GM12891 (cell line): ENCODE measurements around the gene GCK.

Experiments used
- PAX5 ChIP-seq: IDR thresholded peaks from 2 replicates; pipeline ENCODE4 v1.6.1; 2011; ENCODE audit warnings: low read length, moderate library complexity, mild to moderate bottlenecking; ENCODE audit not compliant: insufficient read depth, severe bottlenecking
- POLR2A ChIP-seq: IDR thresholded peaks from 2 replicates; pipeline ENCODE4 v1.6.1; 2011; ENCODE audit warnings: low read depth, low read length, control low read depth
- POLR2AphosphoS5 ChIP-seq: IDR thresholded peaks from 2 replicates; pipeline ENCODE4 v1.6.1; 2011; ENCODE audit warnings: low read depth, low read length, control low read depth
- POU2F2 ChIP-seq: IDR thresholded peaks from 2 replicates; pipeline ENCODE4 v1.6.1; 2011; ENCODE audit warnings: low read depth, mild to moderate bottlenecking, control low read depth, low read length, moderate library complexity
- SPI1 ChIP-seq: IDR thresholded peaks from 2 replicates; pipeline ENCODE4 v1.6.1; 2011; ENCODE audit warnings: low read depth, low read length, control low read depth
- TAF1 ChIP-seq: IDR thresholded peaks from 2 replicates; pipeline ENCODE4 v1.6.1; 2011; ENCODE audit warnings: low read depth, low read length, control low read depth

GRCh38 chr7:44189993-44190872 is 994 bp upstream of the GCK start:
- no peak for TF ChIP-seq POLR2A
- TF ChIP-seq TAF1 = no peak
- no peak for TF ChIP-seq SPI1
- TF ChIP-seq POLR2AphosphoS5 = no peak
- TF ChIP-seq PAX5 = no peak
- TF ChIP-seq POU2F2 = no peak
